A549 treated with RU486 at 1 μM for 4 hours (cell line): Measurements from ENCODE around the gene VPS16. TPM values are rescaled to one million over a fixed set of nuclear protein-coding genes. Genes with fewer than 3 reads are reported as not detected.

Source experiments
- total RNA-seq: library from RNA; stranded (reverse); fragments of 200-300 nt; extraction: Qiagen RNA extraction; gene quantifications from 5 replicates; pipeline ENCODE4 v1.2.3, GENCODE V29; 2022; ENCODE audit warnings: low read depth

VPS16 gene
- total RNA-seq, result 23.4 to 34.1 TPM (median 32.3 TPM) in 5 replicates

GRCh38 chr20:2840138-2840966 is at the start of gene VPS16, which contains the start of gene PCED1A:
Gene VPS16 (plus strand): TSS chr20:2840745. CDS start chr20:2840775, 30 bp downstream.
Gene PCED1A (minus strand): TSS chr20:2840655. CDS start chr20:2839912, 743 bp downstream.

GRCh38 chr20:2800521-2801285 is 39.8 kb upstream of the VPS16 start, which contains the start of gene CPXM1:
Gene CPXM1 (minus strand): TSS chr20:2800627. CDS start chr20:2800572, 55 bp downstream.

DNA sequence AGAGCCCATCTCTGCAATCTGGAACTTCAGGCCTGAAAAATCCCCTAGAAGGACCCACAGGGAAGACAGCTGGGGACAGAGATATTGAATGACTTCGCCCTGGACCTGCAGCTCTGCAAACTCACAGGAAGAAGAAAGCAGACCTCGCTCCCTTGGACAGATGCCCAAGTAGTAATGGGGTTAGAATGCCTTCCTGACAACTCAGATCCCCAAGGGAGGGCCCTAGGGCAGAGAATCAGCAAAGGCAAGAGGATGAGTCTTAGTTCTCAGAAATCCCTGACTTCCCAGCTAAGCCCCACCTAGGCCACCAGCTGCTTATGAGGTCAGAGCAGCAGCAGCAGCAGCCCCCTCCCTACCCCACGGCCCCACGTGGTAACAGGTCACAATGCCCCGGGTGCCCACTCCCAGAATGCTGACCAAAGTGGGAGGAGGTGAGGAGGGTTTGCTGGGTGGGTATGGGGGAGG is 25.9 kb upstream of the VPS16 start, which contains the start of gene C20orf141:
TSS of gene C20orf141 (plus strand) at position 401 of the 465 bp plus-strand sequence. CDS start 198 bp downstream, outside the sequence.

DNA sequence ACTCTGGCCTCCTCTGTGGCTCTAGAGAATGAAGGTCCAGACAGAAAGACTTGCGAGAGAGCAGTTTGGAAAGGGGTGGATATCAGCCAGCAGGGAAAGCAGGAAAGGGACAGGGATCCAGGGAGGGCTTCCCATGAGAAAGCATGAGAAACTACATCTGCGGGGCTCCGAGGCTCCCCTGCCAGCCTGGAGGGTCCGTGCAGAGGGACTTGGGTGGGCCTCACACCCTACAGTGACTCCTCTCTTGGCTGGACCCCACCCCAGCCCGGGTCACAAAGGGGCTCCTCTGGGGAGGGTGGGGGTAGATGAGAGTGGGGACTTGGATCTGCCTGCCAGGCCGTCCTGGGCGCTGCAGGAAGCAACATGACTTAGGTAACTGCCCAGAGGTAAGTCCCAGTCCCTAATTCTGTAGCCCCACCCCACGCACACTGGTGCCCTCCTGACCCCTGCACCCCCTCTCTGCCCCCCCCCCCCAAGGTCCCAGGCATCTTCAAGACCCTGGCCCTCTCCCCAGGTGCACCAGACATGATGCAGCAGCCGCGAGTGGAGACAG is 24.4 kb upstream of the VPS16 start, which contains the start of gene TMEM239:
TSS of gene TMEM239 (plus strand) at position 335 of the 553 bp plus-strand sequence. CDS start at position 526, 191 bp downstream.

GRCh38 chr20:2873010-2873746 is 32.6 kb downstream of the VPS16 start, which contains the start of gene PTPRA:
Gene PTPRA (plus strand): TSS chr20:2873481. CDS start chr20:2964278, 90,797 bp downstream.

Other genes with a start within 250 kb of the VPS16 start
- 572 to 771 TPM (median 628 TPM) in 5 replicates for gene NOP56, start 188.1 kb upstream of the VPS16 start, total RNA-seq
- 122 to 135 TPM (median 131 TPM) in 5 replicates for gene IDH3B, start 176.5 kb upstream of the VPS16 start, total RNA-seq
- 2.4 to 3.0 TPM (median 2.7 TPM) in 5 replicates for gene EBF4, start 148.0 kb upstream of the VPS16 start, total RNA-seq
- not detected in 5 replicates for gene CPXM1, start 40.1 kb upstream of the VPS16 start, total RNA-seq
- gene C20orf141, start 25.8 kb upstream of the VPS16 start, total RNA-seq, result 0.34 to 0.66 TPM (median 0.36 TPM) in 3 of 5 replicates, not detected in the others
- 0.02 to 0.07 TPM in 2 of 5 replicates, not detected in the others for gene TMEM239, start 24.4 kb upstream of the VPS16 start, total RNA-seq
- gene PCED1A, start 90 bp upstream of the VPS16 start, total RNA-seq, result 16.1 to 31.2 TPM (median 25.4 TPM) in 5 replicates
- 32.8 to 39.8 TPM (median 37.8 TPM) in 5 replicates for gene PTPRA, start 32.7 kb downstream of the VPS16 start, total RNA-seq
- gene GNRH2, start 202.9 kb downstream of the VPS16 start, total RNA-seq, result 0.22 to 0.53 TPM in 2 of 5 replicates, not detected in the others
- 116 to 163 TPM (median 160 TPM) in 5 replicates for gene MRPS26, start 205.3 kb downstream of the VPS16 start, total RNA-seq
- not detected in 5 replicates for gene OXT, start 230.9 kb downstream of the VPS16 start, total RNA-seq
- gene AVP, start 244.0 kb downstream of the VPS16 start, total RNA-seq, result not detected in 5 replicates